ENCODE results near the gene SCTR.

- TF ChIP-seq CTCF (IDR thresholded peaks at IDR 0.05; ENCODE audit: low read depth, low read length) (no peak), POLR2A (IDR thresholded peaks at IDR 0.05; ENCODE audit: extremely low read depth, insufficient read length) (no peak)
- TF ChIP-seq, protein P1, sequence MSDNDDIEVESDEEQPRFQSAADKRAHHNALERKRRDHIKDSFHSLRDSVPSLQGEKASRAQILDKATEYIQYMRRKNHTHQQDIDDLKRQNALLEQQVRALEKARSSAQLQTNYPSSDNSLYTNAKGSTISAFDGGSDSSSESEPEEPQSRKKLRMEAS (IDR thresholded peaks at IDR 0.05; ENCODE audit: low read depth, low read length): no peak
These were observed 5.8 kb downstream of the SCTR start for GRCh38 chr2:119518401-119519056.
